ENCODE results near the gene APLN. TPM values are rescaled to one million over a fixed set of nuclear protein-coding genes. Genes with fewer than 3 reads are reported as not detected.

Gene APLN
- total RNA-seq, 1 experiment from 2014 or later, result not detected

GRCh38 chrX:129663171-129663570 is 8.4 kb upstream of the APLN start:
- no peaks in the 10 kb centered on the region for H3K9me3 Mint-ChIP-seq (ENCODE audit: unreplicated experiment)
- H3K36me3 Mint-ChIP-seq (ENCODE audit: insufficient read depth, unreplicated experiment), result no peaks in the 10 kb centered on the region
- no peak for DNase-seq (ENCODE audit: unreplicated experiment)
- BruUV-seq (replicated peaks), result no TSS peak
- H3K27me3 Mint-ChIP-seq (ENCODE audit: insufficient read depth, unreplicated experiment), result peaks cover 35% of the 10 kb centered on the region
- ChIA-PET POLR2A (no interaction called here), CTCF (interaction anchor here (2.1 kb wide), 1 partner anchor 63 kb away, joined by 10 read pairs; no protein-coding TSS in a partner anchor)
- H3K4me1 Mint-ChIP-seq (ENCODE audit: insufficient read depth, unreplicated experiment), result peaks cover 6% of the 10 kb centered on the region
- H3K27ac Mint-ChIP-seq (ENCODE audit: low read depth, unreplicated experiment), result no peak overlapping the region
- intact Hi-C loops (cut with micrococcal nuclease), result no loop called here
- H3K4me3 Mint-ChIP-seq (ENCODE audit: unreplicated experiment), result no peak overlapping the region
- no peak for TF ChIP-seq CTCF (IDR thresholded peaks at IDR 0.05; ENCODE audit: unreplicated experiment)

- Mint-ChIP-seq H3K4me1 (ENCODE audit: insufficient read depth, unreplicated experiment) (peaks cover 4% of the 10 kb centered on the region), H3K36me3 (ENCODE audit: insufficient read depth, unreplicated experiment) (no peaks in the 10 kb centered on the region), H3K9me3 (ENCODE audit: unreplicated experiment) (no peaks in the 10 kb centered on the region), H3K27ac (ENCODE audit: low read depth, unreplicated experiment) (no peak overlapping the region), H3K4me3 (ENCODE audit: unreplicated experiment) (no peak overlapping the region), H3K27me3 (ENCODE audit: insufficient read depth, unreplicated experiment) (peaks cover 35% of the 10 kb centered on the region)
- no peak for DNase-seq (ENCODE audit: unreplicated experiment)
- no TSS peak for BruUV-seq (replicated peaks)
- POLR2A ChIA-PET, result no interaction called here
- no peak for TF ChIP-seq CTCF (IDR thresholded peaks at IDR 0.05; ENCODE audit: unreplicated experiment)
- intact Hi-C loops (cut with micrococcal nuclease), result no loop called here
- CTCF ChIA-PET, result interaction anchor here (0.7 to 2.1 kb wide), 3 partner anchors 23 to 66 kb away, joined by 3 to 10 read pairs (median 4); no protein-coding TSS in a partner anchor
Observed at GRCh38 chrX:129661369-129661768, 6.6 kb upstream of the APLN start.

GRCh38 chrX:129659861-129660260 is 5.1 kb upstream of the APLN start:
- ChIA-PET CTCF (interaction anchor here (0.6 to 0.7 kb wide), 2 partner anchors 66 to 228 kb away, joined by 3 to 5 read pairs; no protein-coding TSS in a partner anchor), POLR2A (no interaction called here)
- no TSS peak for BruUV-seq (replicated peaks)
- Mint-ChIP-seq H3K9me3 (ENCODE audit: unreplicated experiment) (no peaks in the 10 kb centered on the region), H3K36me3 (ENCODE audit: insufficient read depth, unreplicated experiment) (no peaks in the 10 kb centered on the region), H3K27me3 (ENCODE audit: insufficient read depth, unreplicated experiment) (peaks cover 45% of the 10 kb centered on the region), H3K4me1 (ENCODE audit: insufficient read depth, unreplicated experiment) (no peaks in the 10 kb centered on the region), H3K27ac (ENCODE audit: low read depth, unreplicated experiment) (no peak overlapping the region), H3K4me3 (ENCODE audit: unreplicated experiment) (no peak overlapping the region)
- intact Hi-C loops (cut with micrococcal nuclease), result no loop called here
- no peak for TF ChIP-seq CTCF (IDR thresholded peaks at IDR 0.05; ENCODE audit: unreplicated experiment)
- DNase-seq (ENCODE audit: unreplicated experiment), result no peak

- no peaks in the 10 kb centered on the region for H3K36me3 Mint-ChIP-seq (ENCODE audit: insufficient read depth, unreplicated experiment)
- intact Hi-C loops (cut with micrococcal nuclease), result no loop called here
- CTCF ChIA-PET, result interaction anchor here (0.6 to 1.1 kb wide), 4 partner anchors 21 to 229 kb away, joined by 3 to 5 read pairs (median 4); no protein-coding TSS in a partner anchor
- no peak for TF ChIP-seq CTCF (IDR thresholded peaks at IDR 0.05; ENCODE audit: unreplicated experiment)
- BruUV-seq (replicated peaks), result no TSS peak
- H3K27me3 Mint-ChIP-seq (ENCODE audit: insufficient read depth, unreplicated experiment), result peaks cover 39% of the 10 kb centered on the region
- H3K27ac Mint-ChIP-seq (ENCODE audit: low read depth, unreplicated experiment), result no peak overlapping the region
- no peaks in the 10 kb centered on the region for H3K4me1 Mint-ChIP-seq (ENCODE audit: insufficient read depth, unreplicated experiment)
- no peak overlapping the region for H3K4me3 Mint-ChIP-seq (ENCODE audit: unreplicated experiment)
- POLR2A ChIA-PET, result no interaction called here
- DNase-seq (ENCODE audit: unreplicated experiment), result no peak
- H3K9me3 Mint-ChIP-seq (ENCODE audit: unreplicated experiment), result no peaks in the 10 kb centered on the region
Observed at GRCh38 chrX:129659141-129659540, 4.4 kb upstream of the APLN start.
